Nucleus accumbens (tissue), 56 donors: Measurements from ENCODE around the gene TRIM72.
"Not testable (repeated sequence)": the region's sequence is repeated elsewhere in the genome, so short reads cannot be mapped to it uniquely, and the experiment has no call there.

Source experiments
- DNase-seq, 56 donors: peaks; one replicate each; lab custom pipeline; 2025; lab: John Stamatoyannopoulos, UW

The TRIM72 gene

GRCh38 chr16:31213877-31214707 lies at the start of gene TRIM72:
Gene TRIM72, plus strand, starts transcription at chr16:31214119. Its CDS starts 620 bp downstream, at chr16:31214739.
- no peak for DNase-seq

- DNase-seq = no peak
Observed at GRCh38 chr16:31167315-31167714, 46.6 kb upstream of the TRIM72 start.

DNA sequence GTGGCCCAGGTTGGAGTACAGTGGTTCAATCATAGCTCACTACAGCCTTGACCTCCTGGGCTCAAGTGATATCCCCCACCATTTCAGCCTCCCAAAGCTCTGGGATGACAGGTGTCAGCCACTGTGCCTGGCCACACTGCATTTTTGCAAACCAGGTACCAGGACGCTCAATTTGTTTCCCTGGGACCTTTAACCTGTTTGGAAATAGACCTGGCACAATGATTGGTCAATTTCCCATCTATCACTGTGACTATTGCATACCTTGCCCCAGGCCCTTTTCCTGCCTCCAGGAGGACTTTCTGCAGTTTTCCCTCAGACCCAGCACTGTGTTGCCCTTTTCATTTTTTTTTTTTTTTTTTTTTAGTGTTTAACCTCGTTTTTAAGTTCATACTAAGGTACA lies 45.1 kb upstream of the TRIM72 start:
- no peak for DNase-seq

DNA sequence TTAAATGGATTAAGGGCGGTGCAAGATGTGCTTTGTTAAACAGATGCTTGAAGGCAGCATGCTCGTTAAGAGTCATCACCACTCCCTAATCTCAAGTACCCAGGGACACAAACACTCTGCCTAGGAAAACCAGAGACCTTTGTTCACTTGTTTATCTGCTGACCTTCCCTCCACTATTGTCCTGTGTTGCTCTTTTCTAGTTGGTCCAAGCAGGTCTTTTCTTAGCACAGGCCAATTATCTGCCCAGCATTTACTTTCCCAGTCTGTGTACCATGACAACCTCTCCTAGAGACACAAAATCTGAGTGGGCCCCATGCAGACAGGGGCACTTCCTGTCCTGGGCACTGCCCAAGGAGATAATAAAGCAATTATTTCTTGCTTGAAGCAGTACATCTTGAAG lies 43.9 kb upstream of the TRIM72 start:
- not testable (repeated sequence) for DNase-seq

DNA sequence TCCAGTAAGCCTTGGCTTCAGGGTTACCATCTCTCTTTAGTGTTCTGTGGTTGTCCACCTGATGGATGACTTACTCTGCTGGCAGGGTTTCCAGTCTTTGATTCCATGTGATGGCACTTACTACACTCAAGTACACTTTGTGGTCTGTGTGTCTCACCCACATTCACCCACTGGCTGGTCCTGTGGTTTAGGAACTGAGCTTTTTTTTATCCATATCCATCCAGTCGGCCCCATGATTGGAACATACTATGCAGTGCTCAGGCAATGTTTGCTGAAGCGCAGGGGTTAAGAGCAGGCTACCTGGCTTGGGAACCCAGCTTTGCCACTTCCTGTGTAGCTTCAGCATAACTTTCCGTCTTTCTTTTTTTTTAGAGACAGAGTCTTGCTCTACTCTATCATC lies 36.8 kb upstream of the TRIM72 start:
- DNase-seq = no peak

DNA sequence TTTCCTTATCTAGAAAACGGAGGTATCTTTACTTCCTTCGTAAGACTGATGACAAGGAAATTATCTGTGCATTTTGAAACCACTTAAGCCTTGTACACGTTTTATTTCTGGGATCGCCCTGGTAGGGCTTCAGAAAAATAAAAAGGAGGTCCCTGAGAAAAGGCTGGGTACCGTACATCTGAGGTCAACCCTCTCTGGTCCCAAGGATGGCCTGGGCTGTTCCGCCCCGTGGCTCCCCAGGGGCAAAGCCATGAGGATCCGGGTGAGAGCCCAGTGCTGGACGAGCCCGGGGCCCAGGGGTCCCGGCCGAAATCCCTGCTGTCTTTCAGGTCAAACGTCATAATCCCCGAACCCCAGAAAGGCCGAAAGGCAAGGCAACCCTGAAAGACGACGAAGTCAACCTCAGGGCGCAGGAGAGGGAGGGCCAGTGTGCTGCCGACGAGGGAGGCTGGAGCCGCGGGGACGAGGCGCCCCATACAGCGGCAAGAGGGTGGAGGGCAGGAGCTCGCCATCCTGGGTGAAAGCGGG lies 34.6 kb upstream of the TRIM72 start:
- DNase-seq = peak in 1 of 56 donors; percentile 45

DNA sequence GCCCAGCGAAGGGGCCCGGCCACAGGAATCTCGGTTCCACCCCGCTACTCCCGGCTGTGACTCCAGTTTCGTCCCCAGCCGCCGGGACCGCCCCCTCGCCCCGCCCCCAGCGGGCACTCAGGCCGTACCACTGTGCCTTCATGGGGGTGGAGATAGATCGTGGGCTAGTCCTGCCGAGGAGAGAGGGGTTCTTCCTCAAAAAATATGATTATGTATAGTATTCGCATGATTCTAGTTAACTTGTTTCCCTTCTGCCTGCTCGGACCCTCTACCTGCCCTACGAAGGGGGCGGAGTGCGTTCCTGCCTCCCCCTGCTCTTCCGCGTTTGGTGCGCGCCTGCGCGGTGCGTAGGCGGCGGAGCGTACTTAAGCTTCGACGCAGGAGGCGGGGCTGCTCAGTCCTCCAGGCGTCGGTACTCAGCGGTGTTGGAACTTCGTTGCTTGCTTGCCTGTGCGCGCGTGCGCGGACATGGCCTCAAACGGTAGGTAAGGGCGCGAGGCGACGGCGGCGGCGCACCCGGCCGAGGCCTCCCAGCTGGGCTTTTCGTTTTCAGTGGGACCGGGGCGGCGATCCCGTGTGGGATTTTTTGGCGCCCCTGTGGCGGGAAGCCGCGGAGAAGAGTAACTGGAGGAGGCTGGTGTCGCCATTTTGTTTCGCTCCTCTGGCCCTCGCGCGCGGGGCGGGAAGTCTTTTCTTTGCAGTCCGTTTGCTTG lies 34.0 kb upstream of the TRIM72 start, which contains the start of gene FUS:
FUS (plus strand) TSS at position 393 of the 713 bp plus-strand sequence; CDS start at position 469, 76 bp downstream.
- DNase-seq = peak; percentile 33 to 99 (median 89)

DNA sequence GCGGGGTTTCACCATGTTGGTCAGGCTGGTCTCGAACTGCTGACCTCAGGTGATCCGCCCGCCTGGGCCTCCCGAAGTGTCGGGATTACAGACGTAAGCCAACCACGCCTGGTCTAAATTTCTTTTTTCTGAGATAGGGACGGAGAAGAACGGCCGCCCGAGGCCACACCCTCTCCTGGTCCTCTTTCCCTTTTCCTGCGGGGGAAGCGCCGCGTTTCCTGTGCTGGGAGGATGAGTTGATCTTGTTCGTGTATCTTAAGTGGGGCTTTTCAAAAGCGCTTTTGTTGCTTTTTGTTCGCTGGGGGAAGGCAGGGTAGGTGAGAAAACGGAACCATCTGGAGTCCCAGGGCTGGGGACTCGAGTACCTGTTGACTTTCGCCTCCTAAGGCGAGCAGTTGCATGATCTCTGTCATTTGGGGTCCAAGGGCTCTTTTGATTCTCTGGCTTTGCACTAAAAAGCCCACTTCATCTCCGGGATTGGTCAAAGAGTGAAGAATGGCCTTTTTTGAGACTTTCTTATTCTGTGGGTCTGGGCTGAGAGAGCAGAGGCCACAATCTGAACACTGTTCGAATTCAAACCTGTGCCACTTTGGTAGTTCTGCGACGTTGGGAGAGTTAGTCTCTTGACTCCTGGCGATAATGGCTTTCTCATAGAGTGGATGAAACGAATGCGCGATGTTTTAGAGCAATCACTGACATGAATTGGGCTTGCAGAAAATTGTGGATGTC lies 32.7 kb upstream of the TRIM72 start:
- DNase-seq = peak in 6 of 56 donors; percentile 3 to 31 (median 12)

- DNase-seq = no peak
Observed at GRCh38 chr16:31182391-31182790, 31.5 kb upstream of the TRIM72 start.

DNA sequence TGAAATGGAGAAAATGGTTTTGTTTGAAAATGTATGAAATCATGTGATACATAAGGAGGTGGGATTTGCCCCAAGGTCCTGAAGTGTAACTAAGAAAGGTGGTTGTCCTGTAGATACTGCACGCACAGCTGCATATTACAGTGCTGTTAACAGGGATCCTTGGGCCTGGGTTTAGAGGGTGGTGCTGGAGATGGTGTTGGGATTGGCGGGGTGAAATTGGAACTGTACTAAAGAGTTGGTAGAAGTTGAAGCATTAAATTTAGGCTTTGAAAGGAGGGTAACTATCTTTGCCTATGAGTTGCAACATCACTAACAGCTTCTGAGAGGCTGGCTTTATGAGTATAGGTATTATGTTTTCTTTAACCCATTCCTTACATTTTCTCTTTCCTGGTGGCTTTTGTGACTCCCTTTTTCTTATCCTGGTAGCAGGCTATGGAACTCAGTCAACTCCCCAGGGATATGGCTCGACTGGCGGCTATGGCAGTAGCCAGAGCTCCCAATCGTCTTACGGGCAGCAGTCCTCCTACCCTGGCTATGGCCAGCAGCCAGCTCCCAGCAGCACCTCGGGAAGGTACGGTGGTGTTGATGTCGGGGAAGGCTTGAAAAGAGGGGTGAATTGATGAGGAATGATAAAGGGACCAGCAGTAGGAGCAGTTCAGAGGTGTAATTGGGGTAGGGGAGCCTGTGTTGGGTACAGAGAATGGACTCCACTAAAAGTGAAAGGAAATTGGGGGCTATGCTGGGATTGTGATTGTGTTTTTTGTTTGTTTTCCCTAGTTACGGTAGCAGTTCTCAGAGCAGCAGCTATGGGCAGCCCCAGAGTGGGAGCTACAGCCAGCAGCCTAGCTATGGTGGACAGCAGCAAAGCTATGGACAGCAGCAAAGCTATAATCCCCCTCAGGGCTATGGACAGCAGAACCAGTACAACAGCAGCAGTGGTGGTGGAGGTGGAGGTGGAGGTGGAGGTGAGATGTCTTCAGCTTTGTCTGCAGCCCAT lies 30.2 kb upstream of the TRIM72 start:
- DNase-seq = no peak

DNA sequence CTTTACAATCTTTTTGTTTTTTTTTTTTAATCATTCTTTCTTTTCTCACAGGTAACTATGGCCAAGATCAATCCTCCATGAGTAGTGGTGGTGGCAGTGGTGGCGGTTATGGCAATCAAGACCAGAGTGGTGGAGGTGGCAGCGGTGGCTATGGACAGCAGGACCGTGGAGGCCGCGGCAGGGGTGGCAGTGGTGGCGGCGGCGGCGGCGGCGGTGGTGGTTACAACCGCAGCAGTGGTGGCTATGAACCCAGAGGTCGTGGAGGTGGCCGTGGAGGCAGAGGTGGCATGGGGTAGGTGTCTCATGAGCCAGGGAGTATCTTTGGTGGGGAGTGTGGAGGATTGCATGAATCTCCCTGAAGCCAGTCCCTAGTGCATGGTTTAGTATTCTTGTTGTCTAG lies 29.0 kb upstream of the TRIM72 start:
- no peak for DNase-seq

- no peak for DNase-seq
Observed at GRCh38 chr16:31185339-31185738, 28.6 kb upstream of the TRIM72 start.

GRCh38 chr16:31186176-31186575 lies 27.7 kb upstream of the TRIM72 start:
- DNase-seq = no peak

DNA sequence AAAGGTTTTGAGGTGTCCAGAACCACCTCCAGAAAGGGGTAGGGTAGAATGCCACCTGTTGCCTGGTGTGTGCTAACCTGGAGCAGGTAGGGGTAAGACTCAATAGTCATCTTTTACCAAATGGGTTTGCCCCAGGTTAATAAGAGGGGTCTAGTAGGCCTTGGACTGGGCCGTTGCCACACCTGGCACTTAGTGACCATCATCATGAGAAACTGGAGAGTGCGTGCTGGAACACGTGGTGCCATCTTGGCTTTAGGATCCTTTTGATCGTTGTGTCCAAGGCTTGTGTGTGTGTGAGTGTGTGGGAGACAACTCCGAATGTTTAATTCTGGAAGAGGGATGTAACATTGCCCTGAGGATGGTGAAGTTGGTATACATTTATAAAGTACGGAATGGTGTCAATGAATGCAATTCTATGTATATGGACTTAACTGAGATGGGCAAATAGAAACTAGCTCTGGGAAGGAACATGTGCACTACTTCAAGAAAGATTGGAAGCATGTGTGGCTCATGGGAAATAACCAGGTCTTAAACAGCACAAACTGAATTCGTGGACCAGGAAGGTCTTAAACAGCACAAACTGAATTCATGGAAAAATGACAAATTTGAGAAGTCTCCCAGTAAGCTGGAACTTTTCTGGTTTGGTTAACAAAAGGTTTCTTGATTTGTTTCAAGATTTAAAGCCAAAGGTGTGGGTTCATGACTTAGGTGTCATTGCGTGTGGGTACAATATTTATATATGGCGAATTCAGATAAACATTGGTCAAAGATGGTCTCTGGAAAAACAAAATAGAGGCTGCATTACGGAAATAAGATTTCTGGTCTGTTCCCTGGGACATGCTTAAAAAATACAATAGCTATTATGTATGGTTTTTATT lies 26.8 kb upstream of the TRIM72 start:
- DNase-seq = no peak

GRCh38 chr16:31187808-31188189 lies 26.1 kb upstream of the TRIM72 start:
- DNase-seq = no peak

GRCh38 chr16:31188450-31189411 lies 25.2 kb upstream of the TRIM72 start:
- DNase-seq = no peak

- DNase-seq = no peak
Observed at GRCh38 chr16:31189412-31189778, 24.5 kb upstream of the TRIM72 start.
